Measurements from ENCODE around the gene ERG.

The ERG gene

GRCh38 chr21:38474124-38474523 is 24.2 kb downstream of the ERG start:
- DNase-seq (ENCODE audit: low read depth in 2 of 2): no peak

- no peak for DNase-seq (ENCODE audit: low read depth in 2 of 2)
Measured at GRCh38 chr21:38472412-38473108, 25.7 kb downstream of the ERG start.

GRCh38 chr21:38471766-38472165 is 26.5 kb downstream of the ERG start:
- DNase-seq (ENCODE audit: low read depth in 2 of 2): no peak

- no peak for DNase-seq (ENCODE audit: low read depth in 2 of 2)
Measured at GRCh38 chr21:38470755-38471154, 27.5 kb downstream of the ERG start.

GRCh38 chr21:38469642-38470041 is 28.6 kb downstream of the ERG start:
- no peak for DNase-seq (ENCODE audit: low read depth in 2 of 2)

GRCh38 chr21:38468989-38469388 is 29.3 kb downstream of the ERG start:
- DNase-seq (ENCODE audit: low read depth in 2 of 2): no peak

- no peak for DNase-seq (ENCODE audit: low read depth in 2 of 2)
Measured at GRCh38 chr21:38467911-38468310, 30.4 kb downstream of the ERG start.

GRCh38 chr21:38467374-38467773 is 30.9 kb downstream of the ERG start:
- DNase-seq (ENCODE audit: low read depth in 2 of 2): no peak

GRCh38 chr21:38460171-38460742 is 38.0 kb downstream of the ERG start:
- DNase-seq (ENCODE audit: low read depth in 2 of 2): no peak

GRCh38 chr21:38459490-38459889 is 38.8 kb downstream of the ERG start:
- DNase-seq (ENCODE audit: low read depth in 2 of 2): no peak

GRCh38 chr21:38455403-38455802 is 42.9 kb downstream of the ERG start:
- DNase-seq (ENCODE audit: low read depth in 2 of 2): no peak

- DNase-seq (ENCODE audit: low read depth in 2 of 2): no peak
Measured at GRCh38 chr21:38454702-38455101, 43.6 kb downstream of the ERG start.

- DNase-seq (ENCODE audit: low read depth in 2 of 2): no peak
Measured at GRCh38 chr21:38454161-38454560, 44.1 kb downstream of the ERG start.

GRCh38 chr21:38448671-38449385 is 49.4 kb downstream of the ERG start:
- no peak for DNase-seq (ENCODE audit: low read depth in 2 of 2)

GRCh38 chr21:38447611-38448010 is 50.7 kb downstream of the ERG start:
- no peak for DNase-seq (ENCODE audit: low read depth in 2 of 2)

- no peak for DNase-seq (ENCODE audit: low read depth in 2 of 2)
Measured at GRCh38 chr21:38444691-38445090, 53.6 kb downstream of the ERG start.

GRCh38 chr21:38443110-38443509 is 55.2 kb downstream of the ERG start:
- DNase-seq (ENCODE audit: low read depth in 2 of 2): no peak

GRCh38 chr21:38441153-38441552 is 57.1 kb downstream of the ERG start:
- no peak for DNase-seq (ENCODE audit: low read depth in 2 of 2)

- no peak for DNase-seq (ENCODE audit: low read depth in 2 of 2)
Measured at GRCh38 chr21:38440746-38441145, 57.5 kb downstream of the ERG start.

- no peak for DNase-seq (ENCODE audit: low read depth in 2 of 2)
Measured at GRCh38 chr21:38439957-38440356, 58.3 kb downstream of the ERG start.

GRCh38 chr21:38439426-38439825 is 58.9 kb downstream of the ERG start:
- DNase-seq (ENCODE audit: low read depth in 2 of 2): no peak

GRCh38 chr21:38438462-38438893 is 59.8 kb downstream of the ERG start:
- DNase-seq (ENCODE audit: low read depth in 2 of 2): no peak

- DNase-seq (ENCODE audit: low read depth in 2 of 2): no peak
Measured at GRCh38 chr21:38436341-38436740, 61.9 kb downstream of the ERG start.

All from stimulated activated CD4-positive, alpha-beta T cell treated with anti-CD3 and anti-CD28 coated beads, Interleukin-1b, Interleukin-23, amount 100 ng/mL, for 1 hour (primary cell).